ENCODE data around the gene UBE2U.
A peak's percentile ranks its signal among the peaks of the same experiment; 100 is the strongest.

UBE2U gene

GRCh38 chr1:64240206-64240605 lies 36.8 kb downstream of the UBE2U start:
- no peaks in the 10 kb centered on the region for H3K9me2 ChIP-seq (replicated peaks; ENCODE audit: control insufficient read depth, low read length)
- H4K20me1 ChIP-seq (ENCODE audit: control insufficient read depth, insufficient read depth, low read depth, low read length), result no peaks in the 10 kb centered on the region
- no peak for TF ChIP-seq EZH2phosphoT487 (IDR thresholded peaks at IDR 0.05; ENCODE audit: borderline replicate concordance, low read length)
- H3K36me3 ChIP-seq (ENCODE audit: control insufficient read depth, low read length), result no peaks in the 10 kb centered on the region
- no peak overlapping the region for H3K27ac ChIP-seq (ENCODE audit: low read depth, low read length)
- H3F3A ChIP-seq (ENCODE audit: control insufficient read depth, insufficient read depth), result no peaks in the 10 kb centered on the region
- H3K4me3 ChIP-seq (ENCODE audit: low read length), result no peak overlapping the region
- no peaks in the 10 kb centered on the region for H3K79me2 ChIP-seq (ENCODE audit: control insufficient read depth, low read length)
- H3K4me2 ChIP-seq (ENCODE audit: low read length), result no peak overlapping the region
- no peaks in the 10 kb centered on the region for H3K27me3 ChIP-seq (ENCODE audit: control insufficient read depth, low read length)
- peaks cover 24% of the 10 kb centered on the region for H3K4me1 ChIP-seq (ENCODE audit: control insufficient read depth, low read length)
- no peaks in the 10 kb centered on the region for H3K9me3 ChIP-seq (ENCODE audit: control insufficient read depth, insufficient read depth, low read length)

GRCh38 chr1:64241069-64241468 lies 37.6 kb downstream of the UBE2U start:
- no peak overlapping the region for H3K4me3 ChIP-seq (ENCODE audit: low read length)
- H3K79me2 ChIP-seq (ENCODE audit: control insufficient read depth, low read length), result no peaks in the 10 kb centered on the region
- H3K27ac ChIP-seq (ENCODE audit: low read depth, low read length), result no peak overlapping the region
- H3K4me2 ChIP-seq (ENCODE audit: low read length), result no peak overlapping the region
- TF ChIP-seq EZH2phosphoT487 (IDR thresholded peaks at IDR 0.05; ENCODE audit: borderline replicate concordance, low read length) (no peak), CTCF (IDR thresholded peaks at IDR 0.05; ENCODE audit: low read depth, low read length, poor library complexity, severe bottlenecking) (no peak)
- no peaks in the 10 kb centered on the region for H3K27me3 ChIP-seq (ENCODE audit: control insufficient read depth, low read length)
- H3K4me1 ChIP-seq (ENCODE audit: control insufficient read depth, low read length), result peaks cover 30% of the 10 kb centered on the region
- no peaks in the 10 kb centered on the region for H4K20me1 ChIP-seq (ENCODE audit: control insufficient read depth, insufficient read depth, low read depth, low read length)
- no peaks in the 10 kb centered on the region for H3K9me3 ChIP-seq (ENCODE audit: control insufficient read depth, insufficient read depth, low read length)
- H3F3A ChIP-seq (ENCODE audit: control insufficient read depth, insufficient read depth), result no peaks in the 10 kb centered on the region
- H3K9me2 ChIP-seq (replicated peaks; ENCODE audit: control insufficient read depth, low read length), result no peaks in the 10 kb centered on the region
- no peaks in the 10 kb centered on the region for H3K36me3 ChIP-seq (ENCODE audit: control insufficient read depth, low read length)

GRCh38 chr1:64242895-64243756 lies 39.7 kb downstream of the UBE2U start:
- H3K36me3 ChIP-seq (ENCODE audit: control insufficient read depth, low read length), result no peaks in the 10 kb centered on the region
- H3K9me2 ChIP-seq (replicated peaks; ENCODE audit: control insufficient read depth, low read length), result no peaks in the 10 kb centered on the region
- H3K4me2 ChIP-seq (ENCODE audit: low read length), result peak overlapping the region; percentile 67
- no peaks in the 10 kb centered on the region for H3F3A ChIP-seq (ENCODE audit: control insufficient read depth, insufficient read depth)
- peaks cover 11% of the 10 kb centered on the region for H3K27me3 ChIP-seq (ENCODE audit: control insufficient read depth, low read length)
- H3K4me3 ChIP-seq (ENCODE audit: low read length), result peak overlapping the region; percentile 62
- no peaks in the 10 kb centered on the region for H3K79me2 ChIP-seq (ENCODE audit: control insufficient read depth, low read length)
- peaks cover 30% of the 10 kb centered on the region for H3K4me1 ChIP-seq (ENCODE audit: control insufficient read depth, low read length)
- TF ChIP-seq CTCF (IDR thresholded peaks at IDR 0.05; ENCODE audit: low read depth, low read length, poor library complexity, severe bottlenecking) (peak; percentile 45), EZH2phosphoT487 (IDR thresholded peaks at IDR 0.05; ENCODE audit: borderline replicate concordance, low read length) (no peak)
- H4K20me1 ChIP-seq (ENCODE audit: control insufficient read depth, insufficient read depth, low read depth, low read length), result no peaks in the 10 kb centered on the region
- no peak overlapping the region for H3K27ac ChIP-seq (ENCODE audit: low read depth, low read length)
- H3K9me3 ChIP-seq (ENCODE audit: control insufficient read depth, insufficient read depth, low read length), result no peaks in the 10 kb centered on the region

- H3K4me3 ChIP-seq (ENCODE audit: low read length), result peak overlapping the region; percentile 62
- no peaks in the 10 kb centered on the region for H3F3A ChIP-seq (ENCODE audit: control insufficient read depth, insufficient read depth)
- no peaks in the 10 kb centered on the region for H3K79me2 ChIP-seq (ENCODE audit: control insufficient read depth, low read length)
- no peaks in the 10 kb centered on the region for H3K9me2 ChIP-seq (replicated peaks; ENCODE audit: control insufficient read depth, low read length)
- H3K36me3 ChIP-seq (ENCODE audit: control insufficient read depth, low read length), result no peaks in the 10 kb centered on the region
- H3K4me1 ChIP-seq (ENCODE audit: control insufficient read depth, low read length), result peaks cover 30% of the 10 kb centered on the region
- no peaks in the 10 kb centered on the region for H4K20me1 ChIP-seq (ENCODE audit: control insufficient read depth, insufficient read depth, low read depth, low read length)
- peaks cover 13% of the 10 kb centered on the region for H3K27me3 ChIP-seq (ENCODE audit: control insufficient read depth, low read length)
- no peaks in the 10 kb centered on the region for H3K9me3 ChIP-seq (ENCODE audit: control insufficient read depth, insufficient read depth, low read length)
- H3K27ac ChIP-seq (ENCODE audit: low read depth, low read length), result no peak overlapping the region
- TF ChIP-seq EZH2phosphoT487 (IDR thresholded peaks at IDR 0.05; ENCODE audit: borderline replicate concordance, low read length) (no peak), CTCF (IDR thresholded peaks at IDR 0.05; ENCODE audit: low read depth, low read length, poor library complexity, severe bottlenecking) (no peak)
- peak overlapping the region; percentile 67 for H3K4me2 ChIP-seq (ENCODE audit: low read length)
Measured at GRCh38 chr1:64243757-64244080, 40.3 kb downstream of the UBE2U start.
